ENCODE data around the gene PTGS2. TPM values are rescaled to one million over a fixed set of nuclear protein-coding genes. Genes with fewer than 3 reads are reported as not detected.

Gene PTGS2
- total and polyA plus RNA-seq, 2 of the 8 experiments (the other 6 are each of a cell fraction or from before 2014, with no cell fraction given) = 0.29 to 0.35 TPM

GRCh38 chr1:186657481-186657880, 22.7 kb downstream of the PTGS2 start:
- H3K18ac ChIP-seq (ENCODE audit: extremely low read depth, low read length) = no peak overlapping the region
- H4K91ac ChIP-seq (replicated peaks; ENCODE audit: insufficient read length, low read length) = no peak overlapping the region
- H3K23ac ChIP-seq (ENCODE audit: insufficient read length) = no peak overlapping the region
- H3K4me1 ChIP-seq (replicated peaks in 1 of 4; ENCODE audit: control insufficient read depth in 3 of 4, insufficient read depth in 4 of 4, low read length in 3 of 4) = no peaks in the 10 kb centered on the region
- H2BK120ac ChIP-seq (replicated peaks; ENCODE audit: low read depth, low read length) = no peak overlapping the region
- H2BK15ac ChIP-seq (ENCODE audit: low read length) = no peak overlapping the region
- no peak overlapping the region for H3K14ac ChIP-seq (ENCODE audit: insufficient read length)
- H4K20me1 ChIP-seq (replicated peaks in 1 of 2; ENCODE audit: control insufficient read depth in 1 of 2, insufficient read depth in 2 of 2, low read length in 2 of 2) = no peaks in the 10 kb centered on the region
- H2AFZ ChIP-seq (ENCODE audit: low read length) = no peak overlapping the region
- no peak overlapping the region for H2BK5ac ChIP-seq (ENCODE audit: low read depth, low read length)
- H3K9ac ChIP-seq (replicated peaks in 1 of 4; ENCODE audit: extremely low read depth in 1 of 4, low read depth in 3 of 4, low read length in 3 of 4) = no peak overlapping the region
- H3K79me2 ChIP-seq (ENCODE audit: control insufficient read depth in 1 of 2, insufficient read depth in 2 of 2, low read length in 2 of 2) = no peaks in the 10 kb centered on the region
- H3K9me3 ChIP-seq (ENCODE audit: insufficient read depth in 2 of 2, low read depth in 1 of 2, low read length in 1 of 2) = no peaks in the 10 kb centered on the region
- TF ChIP-seq SP1 (IDR thresholded peaks at IDR 0.05; ENCODE audit: low read depth, low read length) (no peak), SP2 (IDR thresholded peaks at IDR 0.05; ENCODE audit: low read length) (no peak), KDM5A (IDR thresholded peaks at IDR 0.05; ENCODE audit: low read length) (no peak), TCF12 (IDR thresholded peaks at IDR 0.05; ENCODE audit: low read depth, low read length) (no peak), SIRT6 (IDR thresholded peaks at IDR 0.05; ENCODE audit: low read length) (no peak), CHD1 (IDR thresholded peaks at IDR 0.05; ENCODE audit: low read depth, low read length) (no peak), E2F6 (IDR thresholded peaks at IDR 0.05) (no peak), GTF2F1 (IDR thresholded peaks at IDR 0.05; ENCODE audit: borderline replicate concordance, low read depth, low read length) (no peak)
- CTCF ChIA-PET (ENCODE audit: partially characterized antibody) = interaction anchor here (0.6 to 1.0 kb wide), 2 partner anchors 21 to 22 kb away, joined by 4 read pairs; no protein-coding TSS in a partner anchor
- H4K5ac ChIP-seq (ENCODE audit: insufficient read length, low read depth, low read length) = no peak overlapping the region
- no peaks in the 10 kb centered on the region for H3K79me1 ChIP-seq (ENCODE audit: low read depth, low read length)
- POLR2A ChIA-PET (ENCODE audit: partially characterized antibody) = no interaction called here
- no peak overlapping the region for H4K8ac ChIP-seq (ENCODE audit: extremely low read depth, insufficient read depth, low read length)
- H3K27me3 ChIP-seq (replicated peaks in 1 of 4; ENCODE audit: control insufficient read depth in 3 of 4, extremely low read depth in 1 of 4, insufficient read depth in 3 of 4, low read length in 3 of 4) = no peaks in the 10 kb centered on the region
- no peak for DNase-seq (ENCODE audit: low read depth in 1 of 2, low spot score in 2 of 2)
- H3K4me3 ChIP-seq (ENCODE audit: extremely low read depth in 1 of 4, insufficient read depth in 2 of 4, low read depth in 3 of 4, low read length in 4 of 4) = no peak overlapping the region
- H2BK20ac ChIP-seq (ENCODE audit: low read length) = no peak overlapping the region
- H3K23me2 ChIP-seq (ENCODE audit: low read depth, low read length) = no peaks in the 10 kb centered on the region
- no peak overlapping the region for H2AK5ac ChIP-seq (ENCODE audit: low read depth, low read length)
- FAIRE-seq = no peak
- H3K56ac ChIP-seq (replicated peaks; ENCODE audit: insufficient read length, low read depth, low read length) = no peak overlapping the region
- no peak overlapping the region for H2BK12ac ChIP-seq (ENCODE audit: low read depth, low read length)
- no peak overlapping the region for H3K4ac ChIP-seq (replicated peaks; ENCODE audit: insufficient read length, low read depth, low read length)
- H3K4me2 ChIP-seq (ENCODE audit: insufficient read depth in 1 of 2, low read depth in 2 of 2, low read length in 2 of 2) = no peak overlapping the region
- H3K27ac ChIP-seq (ENCODE audit: low read depth, low read length) = no peak overlapping the region
- no peaks in the 10 kb centered on the region for H3K36me3 ChIP-seq (ENCODE audit: control insufficient read depth in 2 of 4, insufficient read depth in 4 of 4, low read length in 3 of 4)
- 100% methylated on average over 1 of the region's 2 CpGs; no CpG with 5 or more reads in 1 of the 2 experiments for WGBS, 2 experiments (ENCODE audit: extremely low coverage in 1 of 2, insufficient coverage in 1 of 2, insufficient read length in 1 of 2, insufficient replicate concordance in 2 of 2, low coverage in 1 of 2, low lambda C conversion rate in 2 of 2, missing lambda C conversion rate in 1 of 2)
